GM19438 (cell line): ENCODE data around the gene SAP25.
A peak's percentile ranks its signal among the peaks of the same experiment; 100 is the strongest.

Source experiments
- ATAC-seq: cut with Tn5 transposase; IDR thresholded peaks from one replicate; pipeline ENCODE4 v1.9.1; 2021; ENCODE audit warnings: low read depth; ENCODE audit not compliant: unreplicated experiment

Gene SAP25

DNA sequence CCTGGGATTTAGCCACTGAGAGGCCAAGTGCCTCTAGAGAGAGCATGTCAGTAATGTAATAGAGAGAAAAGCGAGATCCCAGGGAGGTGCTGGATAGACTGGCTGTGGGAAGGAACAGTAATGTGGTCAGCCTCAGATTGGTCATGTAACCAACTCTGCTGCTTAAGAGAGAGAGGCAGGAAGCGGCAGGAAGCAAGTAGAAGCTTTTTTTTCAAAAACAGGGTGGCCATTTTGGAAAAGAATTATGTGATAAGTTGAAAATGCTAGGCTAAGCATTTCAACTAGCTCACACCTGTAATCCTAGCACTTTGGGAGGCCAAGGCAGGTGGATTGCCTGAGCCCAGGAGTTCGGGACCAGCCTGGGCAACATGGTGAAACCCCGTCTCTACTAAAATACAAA is 24.7 kb upstream of the SAP25 start:
- ATAC-seq: no peak

DNA sequence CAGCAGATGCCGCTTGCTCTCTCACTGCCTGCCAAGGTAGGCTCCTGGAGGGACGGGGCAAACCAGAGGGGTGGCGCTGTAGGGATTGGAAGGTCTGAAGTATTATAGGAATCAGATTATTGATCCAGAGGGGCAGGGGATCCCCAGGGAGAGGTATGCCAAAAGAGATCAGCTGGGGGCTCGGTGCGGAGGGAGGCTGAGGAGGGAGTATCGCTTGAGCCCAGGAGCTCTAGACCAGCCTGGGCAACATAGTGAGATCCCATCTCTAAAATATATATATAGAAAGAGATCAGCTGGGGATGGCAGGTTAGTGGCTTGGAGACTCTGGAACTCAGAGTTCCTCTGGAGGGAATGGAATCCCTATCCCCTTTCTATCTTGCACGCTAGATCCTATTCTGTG is 21.5 kb upstream of the SAP25 start:
- no peak for ATAC-seq

DNA sequence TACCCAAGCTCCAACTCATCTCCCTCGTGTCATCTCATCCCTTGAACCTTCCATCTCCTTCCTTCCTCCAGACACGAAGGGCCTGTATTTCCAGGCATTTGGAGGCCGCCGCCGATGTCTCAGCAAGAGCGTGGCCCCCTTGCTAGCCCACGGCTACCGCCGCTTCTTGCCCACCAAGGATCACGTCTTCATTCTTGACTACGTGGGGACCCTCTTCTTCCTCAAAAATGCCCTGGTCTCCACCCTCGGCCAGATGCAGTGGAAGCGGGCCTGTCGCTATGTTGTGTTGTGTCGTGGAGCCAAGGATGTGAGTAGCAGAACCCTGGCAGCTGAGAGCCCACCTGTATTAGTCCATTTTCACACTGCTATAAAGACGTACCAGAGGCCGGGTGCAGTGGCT is 17.9 kb upstream of the SAP25 start:
- no peak for ATAC-seq

DNA sequence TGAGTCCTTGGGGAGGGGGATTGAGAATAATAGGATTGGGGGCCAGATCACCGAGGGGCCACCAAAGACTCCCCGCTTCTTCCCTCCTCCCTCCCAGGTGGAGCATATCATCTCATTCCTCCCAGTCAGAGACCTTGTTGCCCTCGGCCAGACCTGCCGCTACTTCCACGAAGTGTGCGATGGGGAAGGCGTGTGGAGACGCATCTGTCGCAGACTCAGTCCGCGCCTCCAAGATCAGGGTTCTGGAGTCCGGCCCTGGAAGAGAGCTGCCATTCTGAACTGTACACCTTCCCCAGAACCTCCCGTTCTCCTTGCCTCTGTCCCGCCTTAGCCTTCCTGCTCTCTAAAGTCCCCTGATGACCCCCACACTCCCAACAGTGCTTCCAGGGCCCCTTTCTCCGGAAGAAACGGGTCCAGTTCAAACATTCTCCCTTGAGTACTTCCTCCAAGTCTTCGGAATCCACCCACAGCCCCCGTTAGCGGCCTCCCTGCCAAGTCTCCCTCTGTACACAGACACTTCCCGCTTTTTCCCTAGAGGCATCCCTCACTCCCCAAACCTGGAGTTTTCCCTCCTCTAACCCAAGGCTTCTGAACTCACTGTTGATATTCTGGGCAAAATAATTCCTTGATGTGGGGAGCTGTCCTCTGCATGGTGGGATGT is 16.5 kb upstream of the SAP25 start:
- no peak for ATAC-seq

DNA sequence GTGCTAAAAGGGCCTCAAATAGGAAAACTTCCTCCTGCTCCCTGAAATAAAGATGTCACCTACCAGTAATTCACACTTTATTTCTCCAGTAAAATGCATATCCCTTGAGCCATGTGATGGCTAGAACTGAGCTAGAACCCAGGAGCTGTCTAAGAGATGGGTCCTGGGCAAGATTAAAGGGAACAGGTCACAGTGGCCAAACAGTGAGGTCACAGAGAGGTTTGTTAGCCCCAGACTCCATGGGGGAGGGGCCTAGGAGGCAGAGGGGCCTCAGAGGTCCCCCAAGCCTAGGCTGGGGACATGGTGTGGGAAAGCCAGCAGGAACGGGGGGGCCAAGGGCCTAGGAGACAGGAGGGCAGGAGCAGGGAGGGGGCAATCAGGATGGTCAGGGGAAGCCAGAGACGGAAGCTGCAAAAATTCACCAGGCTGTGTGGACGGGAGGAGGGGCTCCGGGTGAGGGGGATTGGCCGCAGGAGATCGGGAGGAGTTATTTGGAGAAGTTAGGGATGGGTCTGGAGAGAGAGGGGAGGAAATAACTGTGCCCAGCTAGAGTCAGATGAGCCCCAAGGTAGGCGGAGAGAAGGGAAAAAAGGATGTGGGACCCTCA is 15.7 kb upstream of the SAP25 start:
- ATAC-seq: no peak

DNA sequence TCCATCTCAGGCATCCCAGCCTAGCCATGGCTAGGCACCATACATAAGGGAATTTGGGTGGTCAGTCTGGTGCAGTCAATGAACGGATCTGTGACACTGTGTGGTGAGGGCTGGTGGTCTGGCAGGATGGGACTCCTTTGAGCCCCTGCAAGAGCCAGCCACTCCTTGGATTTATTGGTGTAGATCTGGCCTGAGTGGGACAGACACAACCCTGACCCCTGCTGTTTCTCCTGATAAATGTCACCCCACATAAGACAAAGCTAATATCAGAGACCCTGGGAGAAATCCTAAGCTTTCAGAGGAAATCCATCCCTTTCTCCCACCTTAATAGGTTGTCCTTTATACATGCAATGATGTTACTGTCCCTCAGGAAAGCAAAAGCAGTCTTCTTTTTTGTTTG is 14.7 kb upstream of the SAP25 start:
- ATAC-seq: no peak

DNA sequence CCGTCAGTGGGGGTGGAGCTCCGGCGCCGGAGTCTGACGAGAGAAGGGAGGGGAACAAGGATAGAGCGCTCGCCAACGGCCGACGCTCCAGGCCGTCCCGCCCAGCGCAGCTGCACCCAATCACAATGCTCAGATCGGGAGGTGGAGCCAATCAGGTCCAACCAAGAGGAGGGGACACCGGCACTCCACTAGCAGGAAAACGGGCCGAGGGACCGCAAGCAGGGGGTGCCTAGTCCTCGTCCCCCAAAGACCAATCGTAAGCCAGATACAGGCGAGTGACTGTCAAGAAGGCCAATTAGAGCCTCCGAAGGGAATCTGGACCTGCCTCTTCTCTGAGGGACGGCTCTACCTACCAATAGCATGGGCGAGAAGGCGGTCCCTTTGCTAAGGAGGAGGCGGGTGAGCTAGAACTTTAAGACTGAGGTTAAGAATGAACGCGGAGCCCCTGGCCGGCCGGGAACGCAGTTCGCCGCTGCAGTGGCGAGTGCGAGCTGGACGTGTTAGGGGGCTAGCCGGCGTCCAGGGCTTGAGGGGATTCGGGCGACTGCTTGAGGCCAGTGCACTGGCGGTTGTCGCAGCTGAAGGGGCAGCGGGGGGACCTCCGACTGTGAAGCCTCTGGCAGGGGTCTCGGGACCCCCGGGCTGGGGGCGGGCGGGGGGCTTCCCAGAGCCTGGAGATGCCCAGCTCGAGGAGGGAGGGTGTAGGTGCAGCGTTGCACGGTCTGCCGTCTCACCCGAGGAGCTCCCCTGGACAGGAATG is 12.7 kb upstream of the SAP25 start, which contains the start of gene FBXO24:
FBXO24 (plus strand) TSS at position 63 of the 760 bp plus-strand sequence; CDS start at position 361, 298 bp downstream.
- peak; percentile 84 for ATAC-seq

DNA sequence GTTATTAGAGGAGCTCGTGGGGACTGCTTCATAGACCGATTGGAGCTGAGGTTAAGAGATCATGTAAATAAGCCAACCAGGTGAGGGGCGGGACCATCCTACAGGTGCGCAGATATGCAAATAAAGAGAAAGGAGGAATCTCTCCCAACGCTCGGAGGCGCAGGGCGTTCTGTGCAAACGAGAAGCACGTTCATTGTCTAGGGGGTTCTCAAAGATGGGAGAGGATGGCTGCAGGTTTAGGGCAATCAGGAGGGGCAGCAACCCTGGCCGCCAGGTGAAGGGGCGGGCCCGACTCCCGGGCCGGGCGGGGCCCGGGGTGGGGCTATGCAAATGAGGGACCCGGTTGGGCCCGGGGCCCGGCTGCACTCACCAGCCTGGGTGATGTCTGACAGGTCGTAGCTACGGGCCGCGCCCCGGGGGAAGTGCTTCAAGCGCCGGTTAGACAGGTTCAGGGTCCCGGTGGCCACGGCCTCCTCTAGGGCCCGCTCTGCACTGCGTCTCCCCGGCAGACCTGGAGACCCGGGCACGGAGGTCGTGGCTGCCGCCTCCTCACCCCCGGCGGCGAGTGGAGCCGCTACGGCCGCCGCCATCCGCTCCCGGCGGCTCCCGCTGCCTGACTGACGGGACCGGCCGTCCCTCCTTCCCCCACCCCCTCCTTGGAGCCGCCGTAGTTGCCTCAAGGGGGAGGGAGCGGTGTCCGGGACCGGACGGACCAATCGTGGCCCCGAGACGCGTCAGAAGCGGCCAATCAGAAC is 12.0 kb upstream of the SAP25 start, which contains the start of gene LRCH4:
LRCH4 (minus strand) TSS at position 619 of the 755 bp plus-strand sequence; CDS start at position 590, 29 bp downstream.
- ATAC-seq: no peak

DNA sequence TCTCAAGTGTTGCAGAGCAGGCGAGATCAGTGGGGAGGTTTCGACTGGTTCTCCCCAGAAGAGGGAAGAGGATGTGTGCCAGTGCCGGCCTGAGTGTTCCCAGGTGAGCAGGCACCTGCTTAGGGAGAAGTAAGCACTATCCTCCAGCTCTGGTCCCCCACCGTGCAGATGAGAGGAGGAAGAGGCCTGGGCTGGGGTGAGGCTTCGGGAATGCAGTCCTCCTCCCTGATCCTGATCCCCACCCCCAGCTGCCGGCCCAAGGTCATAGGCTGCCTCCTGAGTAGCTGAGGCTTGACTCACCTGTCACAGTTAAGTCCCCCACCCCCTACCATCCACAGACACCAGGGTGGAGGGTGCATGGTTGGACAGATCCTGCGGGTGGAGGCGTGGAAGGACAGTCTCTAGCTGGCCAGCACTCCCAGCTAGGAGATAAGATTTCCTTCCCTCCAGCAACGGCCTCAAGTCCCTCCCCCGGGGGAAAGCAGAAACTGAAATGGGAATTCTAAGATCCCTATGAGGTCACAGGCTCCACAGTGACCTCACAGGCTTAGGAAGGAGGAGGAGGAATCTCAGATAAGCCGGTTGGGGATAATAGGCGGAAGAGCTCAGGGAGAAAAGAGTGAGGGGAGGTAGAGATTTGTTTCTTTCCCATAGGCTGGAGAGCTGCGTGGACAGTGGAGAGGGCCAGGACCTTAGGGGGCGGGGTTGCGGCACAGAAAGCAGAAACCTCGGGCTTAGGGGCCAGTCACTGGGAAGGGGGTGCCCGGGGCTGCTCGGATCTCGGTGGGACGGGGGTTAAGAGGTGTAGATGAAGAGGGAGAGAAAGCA is 11.2 kb upstream of the SAP25 start:
- no peak for ATAC-seq

DNA sequence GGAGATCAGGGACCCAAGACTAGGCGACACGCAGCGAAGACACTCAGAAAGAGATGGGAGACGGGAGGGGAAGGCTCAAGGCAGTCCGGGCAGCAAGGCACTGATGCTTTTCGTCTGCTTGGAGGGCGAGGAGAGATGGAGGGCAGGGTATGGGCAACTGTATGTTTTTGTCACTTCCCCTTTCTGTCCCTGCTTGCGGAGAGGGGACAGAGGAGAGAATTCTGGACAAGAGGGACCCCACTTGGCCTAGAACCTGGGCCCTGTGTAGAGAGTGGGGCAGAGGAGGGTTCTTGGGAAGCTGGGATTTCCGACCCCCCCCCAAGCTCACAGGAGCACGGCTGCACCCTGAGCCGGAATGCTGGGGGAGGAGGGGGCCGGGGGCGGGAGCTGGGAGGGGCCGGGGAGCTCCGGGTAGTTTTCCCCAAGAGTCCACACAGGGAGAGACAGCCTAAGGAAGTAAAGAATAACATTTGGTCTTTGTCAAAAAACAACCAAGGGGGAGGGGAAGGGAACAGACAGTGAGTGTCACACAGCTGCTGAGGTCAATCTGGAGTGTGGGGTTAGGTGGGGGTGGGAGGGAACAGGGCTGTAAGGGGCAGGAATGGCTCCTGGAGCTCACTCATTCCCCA is 10.5 kb upstream of the SAP25 start:
- ATAC-seq: no peak

DNA sequence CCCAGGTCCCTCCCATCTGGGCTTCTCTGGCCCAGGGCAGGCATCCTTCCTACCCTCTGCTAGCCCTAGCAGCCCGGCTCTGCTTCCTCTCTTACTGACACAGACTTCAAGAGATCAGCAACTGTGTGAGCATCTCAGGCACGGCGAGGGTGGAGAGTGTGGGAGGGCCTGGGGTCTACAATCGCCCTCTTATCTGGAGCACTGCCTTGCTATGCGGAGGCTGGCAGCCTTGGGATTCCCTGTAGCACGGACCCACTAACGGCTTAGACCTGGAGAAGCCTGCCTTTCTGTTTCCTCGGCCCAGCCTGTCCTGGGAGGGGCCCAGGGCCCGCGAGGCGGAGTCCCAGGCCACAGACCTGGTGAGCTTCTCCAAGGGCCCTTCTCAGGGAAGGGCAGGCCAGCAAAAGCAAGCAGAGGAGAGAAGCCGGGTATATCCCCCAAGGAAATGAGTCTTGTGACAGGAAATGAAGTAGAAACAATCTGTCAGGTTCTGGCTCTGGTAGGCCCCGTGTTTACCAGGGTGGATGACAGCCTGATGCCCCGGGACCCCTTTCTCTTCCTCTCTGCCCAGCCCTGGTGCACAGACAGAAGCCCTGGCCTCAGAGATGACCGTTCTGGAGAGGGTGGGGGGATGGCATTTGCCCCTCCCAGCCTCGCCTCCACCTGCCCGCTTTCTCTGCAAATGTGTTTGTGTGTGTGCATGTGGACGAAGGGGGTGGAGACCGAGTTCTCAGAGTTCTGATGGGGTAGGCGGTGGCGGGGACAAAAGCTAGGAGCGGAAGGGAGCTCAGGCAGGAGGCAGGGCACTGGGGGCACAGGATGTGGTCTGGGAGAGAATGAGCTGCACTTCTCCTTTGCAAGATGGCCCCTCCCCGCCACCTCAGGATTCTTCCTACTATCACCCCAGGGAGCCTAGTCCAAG is 9.7 kb upstream of the SAP25 start:
- ATAC-seq: no peak

DNA sequence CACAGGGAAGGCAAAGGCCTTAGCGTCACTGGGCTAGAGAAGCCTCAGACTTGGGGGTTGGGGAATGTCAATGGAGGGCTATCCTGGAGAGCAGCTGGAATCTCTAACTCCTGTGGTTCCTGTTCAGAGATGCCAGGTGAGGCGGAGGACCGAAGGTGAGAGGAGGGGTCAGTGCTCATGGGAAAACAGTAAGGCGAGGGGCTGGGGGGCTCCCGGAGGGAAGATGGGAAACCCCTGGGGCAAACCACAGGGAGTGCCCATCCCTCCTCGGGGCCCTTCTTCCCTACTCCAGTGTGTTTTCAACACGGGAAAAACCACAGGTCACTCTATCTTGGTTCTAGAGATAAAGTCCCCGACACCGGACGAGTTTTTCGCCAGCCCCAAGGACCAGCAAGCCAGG is 8.9 kb upstream of the SAP25 start:
- no peak for ATAC-seq

DNA sequence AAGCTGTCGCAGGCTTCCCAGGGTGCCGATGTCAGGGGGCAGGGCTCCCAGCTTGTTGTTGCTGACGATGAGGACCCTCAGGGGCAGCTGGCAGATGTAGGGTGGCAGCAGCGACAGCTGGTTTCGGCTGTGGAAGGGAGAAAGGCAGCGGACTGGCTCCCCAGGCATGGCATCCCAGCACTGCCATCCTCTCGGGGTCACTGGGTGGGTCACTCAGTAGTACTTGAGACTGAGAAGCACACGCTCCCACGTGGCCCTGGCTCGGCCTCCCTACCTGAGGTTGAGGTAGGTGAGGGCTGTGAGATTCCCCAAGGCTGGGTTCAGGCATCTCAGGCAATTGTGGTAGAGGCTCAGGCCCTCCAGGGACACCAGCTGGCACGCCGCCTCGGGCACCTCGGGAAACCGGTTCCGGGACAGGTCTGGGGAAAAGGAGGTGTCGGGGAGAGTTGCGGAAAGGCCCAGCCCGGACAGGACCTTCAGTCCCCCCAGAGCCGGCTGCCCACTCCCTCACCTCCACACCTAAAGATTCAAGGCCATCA is 8.4 kb upstream of the SAP25 start:
- no peak for ATAC-seq

DNA sequence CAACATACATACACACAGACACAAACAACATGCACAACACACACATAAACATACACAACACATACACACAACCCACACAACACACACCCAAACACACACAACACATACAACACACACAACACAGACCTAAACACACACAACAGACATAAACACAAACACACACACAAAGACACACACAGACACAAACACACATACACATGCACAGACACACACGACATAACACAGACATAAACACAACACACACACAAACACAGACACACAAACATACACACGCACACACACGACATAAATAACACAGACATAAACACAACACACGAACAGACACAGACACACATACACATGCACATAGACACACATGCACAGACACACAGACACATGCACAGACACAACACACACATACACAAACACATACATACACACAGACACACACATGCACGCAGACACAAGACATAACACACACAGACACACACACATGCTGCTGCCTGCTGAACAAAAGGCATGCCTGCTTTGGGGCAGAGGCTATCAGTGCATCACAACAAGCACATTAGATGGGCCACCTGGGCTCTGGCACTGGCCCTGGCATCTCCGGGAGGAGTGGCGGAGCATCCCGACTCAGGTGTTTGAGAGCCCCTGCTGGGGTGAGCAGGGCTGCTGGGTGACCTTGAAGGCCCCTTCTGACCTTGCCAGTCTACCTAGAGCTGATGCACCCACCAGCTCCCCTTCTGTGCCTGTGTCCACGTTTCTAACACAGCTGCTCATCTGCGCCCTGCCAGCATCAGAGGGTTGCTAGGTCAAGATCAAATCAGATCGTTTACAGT is 7.0 kb upstream of the SAP25 start:
- ATAC-seq: no peak

DNA sequence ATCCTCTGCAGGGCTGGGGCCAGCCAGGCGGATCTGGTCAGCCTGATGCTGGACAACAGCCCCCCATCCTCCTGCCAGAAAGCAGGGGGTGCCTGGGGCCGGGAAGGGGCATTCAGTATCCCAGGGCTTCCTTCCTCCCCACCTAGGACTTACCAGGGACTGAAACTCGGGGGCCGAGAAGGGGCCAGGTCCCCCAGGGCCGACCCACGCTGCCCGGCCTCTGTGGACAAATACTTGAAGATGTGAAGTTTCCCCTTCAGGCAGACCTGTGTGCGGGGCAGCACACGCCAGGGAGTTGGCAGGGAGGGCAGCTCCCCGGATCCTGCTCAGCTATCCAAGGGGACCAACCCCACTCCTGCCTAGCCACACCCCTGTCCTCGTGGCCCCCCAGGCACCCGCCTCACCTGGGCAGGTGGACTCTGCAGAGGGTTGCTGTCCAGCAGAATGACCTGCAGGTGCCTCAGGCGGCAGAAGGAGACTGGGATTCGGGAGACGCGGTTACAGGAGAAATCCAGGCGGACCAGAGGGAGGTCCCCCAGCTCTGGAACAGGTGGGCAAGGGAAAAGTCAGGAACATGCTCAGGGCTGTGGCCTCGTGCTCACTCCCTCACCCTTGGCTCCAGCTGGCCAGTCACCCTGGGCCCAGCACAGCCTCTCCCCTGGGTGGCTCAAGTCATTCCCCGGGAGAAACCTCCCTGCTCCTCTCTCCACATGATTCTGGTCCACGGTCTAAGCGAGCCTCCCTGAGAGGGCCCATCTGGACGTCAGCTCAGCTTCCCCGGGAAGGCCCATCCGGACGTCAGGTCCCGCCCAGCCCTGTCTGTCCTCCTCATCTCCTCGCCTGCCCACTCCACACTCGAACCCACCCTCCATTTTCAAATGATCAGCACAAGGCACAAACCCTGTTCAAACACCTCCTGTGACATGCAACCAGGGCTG is 4.8 kb upstream of the SAP25 start:
- no peak for ATAC-seq

DNA sequence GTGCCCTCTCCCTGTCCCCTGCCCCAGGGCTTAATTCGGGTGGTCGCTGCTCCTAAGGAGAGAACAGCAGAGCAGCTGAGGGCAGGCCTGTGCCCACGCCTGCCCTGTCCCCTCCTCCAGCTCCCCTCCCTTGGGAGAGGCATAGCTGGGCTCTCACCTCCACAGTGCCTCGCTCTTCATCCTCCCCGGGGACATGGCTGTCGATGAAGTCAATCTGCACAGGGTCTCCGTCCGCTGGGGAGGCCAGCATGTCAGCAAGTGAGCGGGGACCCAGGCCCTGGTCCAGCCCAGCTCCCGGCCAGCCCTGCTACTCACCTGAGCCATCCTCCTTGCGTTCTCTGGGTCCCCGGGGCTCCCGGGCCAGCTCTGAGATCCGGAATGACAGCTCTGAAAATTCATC is 3.8 kb upstream of the SAP25 start:
- ATAC-seq: no peak
